Right atrium auricular region (tissue), 2 donors: ENCODE measurements around the gene FAM219A. TPM values are rescaled to one million over a fixed set of nuclear protein-coding genes. Genes with fewer than 3 reads are reported as not detected.
"Not testable (repeated sequence)": the region's sequence is repeated elsewhere in the genome, so short reads cannot be mapped to it uniquely, and the experiment has no call there.

Experiments
- DNase-seq: peaks from one replicate; pipeline ENCODE4 v3.0.0-alpha.2; 2019; ENCODE audit warnings: low spot score
- H3K27ac ChIP-seq, 2 donors: fragments of 200-600 bp; sonication (generic); 1 replicate in 1 of 2; 2 replicates in 1 of 2; pipeline ENCODE4 v1.5.1; 2016 to 2019
- H3K27me3 ChIP-seq, 2 donors: fragments of 200-600 bp; sonication (generic); one replicate each; pipeline versions ENCODE4 v1.5.1 to v1.6.0; 2017 to 2019
- H3K36me3 ChIP-seq: fragments of 200-600 bp; sonication (generic); one replicate; pipeline ENCODE4 v1.5.1; 2016
- H3K4me1 ChIP-seq, 2 donors: fragments of 200-600 bp; sonication (generic); one replicate each; pipeline versions ENCODE4 v1.5.1 to v1.6.0; 2017 to 2019
- H3K4me3 ChIP-seq, 2 donors: fragments of 200-600 bp; sonication (generic); 1 replicate in 1 of 2; 2 replicates in 1 of 2; pipeline ENCODE4 v1.5.1; 2017 to 2019; ENCODE audit warnings: mild to moderate bottlenecking in 1 of 2, moderate library complexity in 1 of 2
- H3K9me3 ChIP-seq, 2 donors: fragments of 200-600 bp; sonication (generic); one replicate each; pipeline ENCODE4 v1.5.1; 2019
- CTCF ChIP-seq, 2 donors: fragments of 200-600 bp; sonication (generic); IDR thresholded peaks; one replicate each; pipeline ENCODE4 v1.5.1; 2019; ENCODE audit warnings: antibody characterized with exemption in 2 of 2
- total RNA-seq, 2 donors: library from RNA; depleted of rRNA; stranded (reverse); fragments of >200 nt; gene quantifications; one replicate each; pipeline ENCODE4 v1.1.0, GENCODE V29; 2016

The FAM219A gene
- total RNA-seq, 2 donors from 2014 or later, result 10.5 to 19.9 TPM

- H3K27ac ChIP-seq, result no peak overlapping the region
- H3K9me3 ChIP-seq, result no peaks in the 10 kb centered on the region
- H3K4me1 ChIP-seq, result peaks cover 0 to 21% of the 10 kb centered on the region in 2 donors
- peak overlapping the region in 1 of 2 donors; percentile 31 for H3K4me3 ChIP-seq
- no peak for TF ChIP-seq CTCF (IDR thresholded peaks at IDR 0.05)
- no peaks in the 10 kb centered on the region for H3K27me3 ChIP-seq
- peak; percentile 50 for DNase-seq
- H3K36me3 ChIP-seq, result no peaks in the 10 kb centered on the region
Measured at GRCh38 chr9:34370970-34371880, 87.1 kb downstream of the FAM219A start.

- no peak for TF ChIP-seq CTCF (IDR thresholded peaks at IDR 0.05)
- no peaks in the 10 kb centered on the region for H3K36me3 ChIP-seq
- H3K9me3 ChIP-seq, result no peaks in the 10 kb centered on the region
- H3K27ac ChIP-seq, result no peak overlapping the region
- peak; percentile 54 for DNase-seq
- H3K27me3 ChIP-seq, result no peaks in the 10 kb centered on the region
- H3K4me3 ChIP-seq, result peak overlapping the region in 1 of 2 donors; percentile 31
- H3K4me1 ChIP-seq, result peaks cover 0 to 13% of the 10 kb centered on the region in 2 donors
Measured at GRCh38 chr9:34370335-34370969, 87.9 kb downstream of the FAM219A start.

GRCh38 chr9:34369636-34370035 lies 88.7 kb downstream of the FAM219A start:
- no peak for TF ChIP-seq CTCF (IDR thresholded peaks at IDR 0.05)
- no peak for DNase-seq
- H3K4me1 ChIP-seq, result peaks cover 0 to 13% of the 10 kb centered on the region in 2 donors
- H3K36me3 ChIP-seq, result no peaks in the 10 kb centered on the region
- no peaks in the 10 kb centered on the region for H3K9me3 ChIP-seq
- no peak overlapping the region for H3K27ac ChIP-seq
- no peak overlapping the region for H3K4me3 ChIP-seq
- no peaks in the 10 kb centered on the region for H3K27me3 ChIP-seq

- not testable (repeated sequence) for H3K9me3 ChIP-seq, H3K27ac ChIP-seq, DNase-seq, H3K4me3 ChIP-seq, H3K27me3 ChIP-seq, H3K36me3 ChIP-seq
- peaks cover 0 to 21% of the 10 kb centered on the region in 2 donors for H3K4me1 ChIP-seq
Measured at GRCh38 chr9:34368796-34369195, 89.6 kb downstream of the FAM219A start.

- H3K27me3 ChIP-seq, H3K27ac ChIP-seq, H3K9me3 ChIP-seq, H3K36me3 ChIP-seq, DNase-seq, H3K4me3 ChIP-seq: not testable (repeated sequence)
- peaks cover 0 to 29% of the 10 kb centered on the region in 2 donors for H3K4me1 ChIP-seq
Measured at GRCh38 chr9:34367751-34368410, 90.5 kb downstream of the FAM219A start.

GRCh38 chr9:34366365-34366764 lies 92.0 kb downstream of the FAM219A start:
- H3K27me3 ChIP-seq, result no peaks in the 10 kb centered on the region
- H3K9me3 ChIP-seq, result no peaks in the 10 kb centered on the region
- peaks cover 0 to 29% of the 10 kb centered on the region in 2 donors for H3K4me1 ChIP-seq
- no peak overlapping the region for H3K27ac ChIP-seq
- no peak for TF ChIP-seq CTCF (IDR thresholded peaks at IDR 0.05)
- no peak for DNase-seq
- H3K36me3 ChIP-seq, result no peaks in the 10 kb centered on the region
- no peak overlapping the region for H3K4me3 ChIP-seq
